ENCODE measurements around the gene ZFHX2.
"Not testable (repeated sequence)": the region's sequence is repeated elsewhere in the genome, so short reads cannot be mapped to it uniquely, and the experiment has no call there.

The ZFHX2 gene

DNA sequence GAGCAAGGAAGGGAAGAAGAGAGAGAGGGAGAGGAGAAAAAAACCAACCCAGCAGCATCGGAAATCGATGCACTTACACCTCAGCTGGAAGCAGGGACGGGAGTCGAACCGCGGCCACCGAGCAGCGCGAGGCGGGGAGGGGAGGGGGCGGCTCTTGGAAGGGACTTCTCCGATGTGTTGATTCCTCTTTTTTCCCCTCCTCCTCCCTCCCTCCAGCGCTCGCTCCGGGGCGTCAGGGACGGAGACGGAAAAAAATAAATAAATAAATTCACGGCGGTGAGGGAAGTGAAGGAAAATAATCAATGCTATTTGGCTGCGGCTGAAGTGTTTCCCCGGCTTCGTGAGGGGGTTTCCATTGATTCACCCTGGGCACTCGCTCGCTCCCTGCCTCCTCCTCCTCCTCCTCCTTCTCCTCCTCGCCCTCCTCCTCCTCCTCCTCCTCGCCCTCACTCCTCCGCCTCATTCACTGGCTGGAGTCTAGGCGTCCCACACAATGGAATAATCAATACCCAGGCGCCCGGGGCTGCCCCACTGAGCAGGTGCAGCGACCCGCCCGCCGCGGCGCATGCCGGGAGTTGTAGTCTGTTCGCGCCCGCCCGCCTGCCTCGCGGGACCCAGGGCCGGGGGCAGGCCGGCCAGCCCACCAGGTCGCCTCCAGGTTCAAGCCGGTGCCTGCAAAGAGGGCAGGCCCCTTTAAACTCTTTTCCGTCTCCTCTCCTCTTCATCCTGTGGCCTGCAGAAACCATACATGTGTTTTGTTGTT lies at the start of gene ZFHX2:
Gene ZFHX2 (minus strand): TSS at position 500 of the 763 bp plus-strand sequence. CDS start 16,440 bp downstream, outside the sequence.
- DNase-seq: peak; percentile 92

DNA sequence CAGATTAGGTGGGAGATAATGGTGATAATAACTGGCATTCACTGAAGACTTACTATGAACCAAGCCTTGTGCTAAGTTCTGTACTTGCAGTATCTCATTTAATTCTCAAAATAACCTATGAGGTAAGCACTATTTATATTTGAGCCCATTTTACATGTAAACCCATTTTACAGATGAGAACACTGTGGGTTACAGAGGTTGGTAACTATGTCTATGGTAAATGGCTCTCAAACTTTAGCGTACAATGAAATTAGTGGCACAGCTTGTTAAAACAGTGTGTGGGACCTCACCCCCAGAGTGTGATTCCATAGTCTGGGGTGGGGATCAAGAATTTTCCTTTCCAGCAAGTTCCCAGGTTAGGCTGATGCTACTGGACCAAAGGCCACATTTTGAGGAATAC lies 49.2 kb upstream of the ZFHX2 start:
- no peak for DNase-seq

DNA sequence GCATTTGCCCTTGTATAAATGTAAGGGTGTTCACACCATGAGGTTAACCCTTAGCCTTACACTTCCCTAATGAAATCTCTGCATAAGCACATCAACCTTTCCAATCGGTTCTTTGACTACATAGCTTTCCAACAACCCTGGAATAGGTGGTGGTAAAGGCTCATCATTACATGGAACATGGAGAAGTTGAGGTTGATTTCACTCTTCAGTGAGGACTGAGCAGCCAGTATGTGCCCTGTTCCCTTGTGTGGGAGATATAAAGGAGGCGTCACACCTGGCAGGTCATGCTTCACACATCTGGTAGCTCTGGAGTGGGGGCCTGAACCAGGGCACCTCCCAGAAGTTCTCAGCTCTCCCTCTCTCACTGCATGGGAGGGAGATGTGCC lies 48.8 kb upstream of the ZFHX2 start:
- DNase-seq: no peak

DNA sequence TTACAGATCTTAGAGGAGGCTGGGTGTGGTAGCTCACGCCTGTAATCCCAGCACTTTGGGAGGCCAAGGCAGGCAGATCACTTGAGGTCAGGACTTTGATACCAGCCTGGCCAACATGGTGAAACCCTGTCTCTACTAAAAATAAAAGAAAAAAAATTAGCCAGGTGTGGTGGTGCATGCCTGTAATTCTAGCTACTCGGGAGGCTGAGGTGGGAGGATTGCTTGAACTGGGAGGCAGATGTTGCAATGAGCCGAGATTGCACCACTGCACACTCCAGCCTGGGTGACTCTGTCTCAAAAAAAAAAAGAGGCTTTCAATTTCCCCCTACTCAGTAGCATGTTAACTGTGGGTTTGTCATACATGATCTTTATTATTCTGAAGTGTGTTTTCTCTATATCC lies 42.6 kb upstream of the ZFHX2 start:
- not testable (repeated sequence) for DNase-seq

DNA sequence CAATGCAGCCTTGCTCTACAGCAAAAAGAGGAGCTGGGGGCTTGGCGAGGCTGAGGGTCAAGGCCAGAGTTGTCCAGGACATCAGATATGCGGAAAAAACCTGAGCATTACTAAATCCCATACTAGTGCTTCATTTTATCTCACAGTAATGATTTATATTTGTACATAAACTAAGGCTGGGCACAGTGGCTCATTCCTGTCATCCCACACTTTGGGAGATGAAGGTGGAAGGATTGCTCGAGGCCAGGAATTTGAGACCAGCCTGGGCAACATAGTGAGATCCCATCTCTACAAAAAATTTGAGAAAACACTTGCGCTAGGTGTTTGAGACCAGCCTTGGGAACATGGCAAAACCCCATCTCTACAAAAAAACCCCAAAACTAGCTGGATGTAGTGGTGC lies 38.6 kb upstream of the ZFHX2 start:
- no peak for DNase-seq

DNA sequence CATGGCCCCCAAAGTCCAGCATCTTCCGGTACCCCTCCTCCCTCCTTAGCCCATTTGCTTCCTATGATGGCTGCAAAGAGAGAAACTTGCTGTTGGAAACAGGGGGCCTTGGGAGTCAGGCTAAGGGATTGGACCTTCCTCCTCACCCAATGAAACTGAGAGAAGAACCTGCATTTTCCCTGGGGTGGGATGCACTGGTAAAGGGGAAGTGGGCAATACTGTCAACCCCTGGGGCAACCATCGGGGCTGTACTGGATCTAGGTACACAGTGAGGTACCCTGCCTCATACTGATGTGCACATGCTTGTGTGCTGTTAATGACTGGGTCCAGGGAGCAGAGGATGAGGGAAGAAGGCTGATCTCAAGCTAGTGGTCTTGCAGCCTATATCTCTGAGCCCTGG lies 38.0 kb upstream of the ZFHX2 start:
- no peak for DNase-seq

DNA sequence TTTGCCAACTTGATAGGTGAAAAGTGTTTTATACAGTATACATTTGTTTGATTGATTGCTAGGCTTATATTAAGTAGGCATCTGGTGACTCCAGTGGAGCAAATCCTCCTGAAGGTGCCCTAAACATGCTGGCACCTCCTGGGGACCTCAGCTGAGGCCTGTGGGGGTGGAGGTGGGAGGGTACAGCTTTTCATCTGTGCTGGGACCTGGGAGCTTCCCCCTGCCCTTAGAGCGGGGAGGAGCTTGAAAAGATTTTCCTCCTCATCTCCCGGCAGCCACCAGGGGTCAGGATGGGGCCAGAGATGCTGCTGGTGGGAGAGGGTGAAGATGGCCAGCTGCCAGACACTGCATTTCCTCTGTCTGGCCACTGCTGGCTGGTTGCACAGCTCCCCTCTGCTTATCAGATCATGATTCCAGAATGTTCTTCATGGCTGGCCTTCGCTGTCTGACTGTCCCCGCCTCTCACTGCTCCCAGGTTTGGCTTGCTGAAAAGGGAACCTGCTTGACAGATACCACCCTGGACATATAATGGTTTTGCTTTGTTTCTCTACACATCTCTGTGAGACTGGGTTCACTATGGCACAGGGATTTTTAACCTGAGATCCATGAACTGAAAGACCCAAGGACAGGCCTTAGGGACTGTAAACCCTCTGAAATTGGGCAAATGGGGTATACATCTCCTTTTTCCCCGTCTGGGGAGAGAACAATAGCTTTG lies 37.5 kb upstream of the ZFHX2 start:
- DNase-seq: peak; percentile 87

DNA sequence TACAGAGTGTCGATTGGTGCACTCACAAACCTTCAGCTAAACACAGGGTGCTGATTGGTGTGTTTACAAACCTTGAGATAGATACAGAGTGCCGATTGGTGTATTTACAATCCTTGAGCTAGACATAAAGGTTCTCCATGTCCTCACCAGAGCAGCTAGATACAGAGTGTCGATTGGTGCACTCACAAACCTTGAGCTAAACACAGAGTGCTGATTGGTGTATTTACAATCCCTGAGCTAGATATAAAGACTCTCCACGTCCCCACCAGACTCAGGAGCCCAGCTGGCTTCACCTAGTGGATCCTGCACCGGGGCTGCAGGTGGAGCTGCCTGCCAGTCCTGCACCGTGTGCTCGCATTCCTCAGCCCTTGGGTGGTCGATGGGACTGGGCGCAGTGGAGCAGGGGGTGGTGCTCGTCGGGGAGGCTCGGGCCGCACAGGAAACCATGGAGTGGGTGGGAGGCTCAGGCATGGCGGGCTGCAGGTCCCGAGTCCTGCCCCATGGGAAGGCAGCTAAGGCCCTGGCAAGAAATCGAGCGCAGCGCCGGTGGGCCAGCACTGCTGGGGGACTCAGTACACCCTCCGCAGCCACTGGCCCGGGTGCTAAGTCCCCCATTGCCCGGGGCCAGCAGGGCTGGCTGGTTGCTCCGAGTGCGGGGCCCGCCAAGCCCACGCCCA lies 33.1 kb upstream of the ZFHX2 start:
- not testable (repeated sequence) for DNase-seq

DNA sequence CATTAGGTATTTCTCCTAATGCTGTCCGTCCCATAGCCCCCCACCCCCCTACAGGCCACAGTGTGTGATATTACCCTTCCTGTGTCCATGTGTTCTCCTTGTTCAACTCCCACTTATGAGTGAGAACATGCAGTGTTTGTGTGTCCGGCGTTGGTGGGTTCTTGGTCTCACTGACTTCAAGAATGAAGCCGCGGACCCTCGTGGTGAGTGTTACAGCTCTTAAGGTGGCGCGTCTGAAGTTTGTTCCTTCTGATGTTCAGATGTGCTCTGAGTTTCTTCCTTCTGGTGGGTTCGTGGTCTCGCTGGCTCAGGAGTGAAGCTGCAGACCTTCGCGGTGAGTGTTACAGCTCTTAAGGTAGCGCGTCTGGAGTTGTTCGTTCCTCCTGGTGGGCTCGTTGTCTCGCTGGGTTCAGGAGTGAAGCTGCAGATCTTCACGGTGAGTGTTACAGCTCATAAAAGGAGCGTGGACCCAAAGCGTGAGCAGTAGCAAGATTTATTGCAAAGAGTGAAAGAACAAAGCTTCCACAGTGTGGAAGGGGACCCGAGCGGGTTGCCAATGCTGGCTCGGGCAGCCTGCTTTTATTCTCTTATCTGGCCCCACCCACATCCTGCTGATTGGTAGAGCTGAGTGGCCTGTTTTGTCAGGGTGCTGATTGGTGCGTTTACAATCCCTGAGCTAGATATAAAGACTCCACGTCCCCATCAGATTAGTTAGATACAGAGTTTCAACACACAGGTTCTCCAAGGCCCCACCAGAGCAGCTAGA lies 32.4 kb upstream of the ZFHX2 start:
- DNase-seq: not testable (repeated sequence)

DNA sequence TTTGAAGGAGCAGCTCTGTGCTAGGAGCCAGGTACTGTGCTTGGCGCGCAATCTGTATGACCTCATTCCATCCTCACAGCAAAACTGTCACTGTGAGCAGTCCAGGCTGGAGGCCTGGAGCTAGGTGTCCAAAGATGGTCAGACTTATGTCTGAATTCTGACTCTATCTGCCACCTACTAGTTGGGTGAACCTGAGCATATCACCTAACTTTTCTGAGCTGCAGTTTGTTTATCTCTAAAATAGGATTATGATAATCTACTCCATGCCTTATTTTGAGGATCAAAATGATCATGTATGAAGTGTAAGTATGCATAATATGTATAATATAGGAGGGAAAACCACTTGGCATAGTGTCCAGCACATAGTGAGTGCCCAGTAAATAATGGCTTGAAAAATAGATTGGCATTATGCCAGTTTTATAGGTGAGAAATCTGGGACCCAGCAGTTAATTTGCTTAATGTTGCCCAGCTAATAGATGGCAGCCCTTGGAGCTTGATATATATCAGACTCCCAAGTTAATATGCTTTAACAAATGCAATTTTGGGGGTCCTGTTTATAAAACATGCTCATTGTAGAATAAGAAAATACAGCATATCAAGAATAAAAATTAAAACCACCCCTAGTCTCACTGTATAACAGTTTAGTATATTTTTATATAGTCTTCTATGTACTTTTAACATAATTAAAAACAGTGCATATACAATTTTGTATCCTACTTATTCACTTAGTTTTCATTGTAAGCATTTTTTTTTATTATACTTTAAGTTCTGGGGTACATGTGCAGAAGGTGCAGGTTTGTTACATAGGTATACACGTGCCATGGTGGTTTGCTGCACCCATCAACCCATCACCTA lies 31.6 kb upstream of the ZFHX2 start:
- no peak for DNase-seq

DNA sequence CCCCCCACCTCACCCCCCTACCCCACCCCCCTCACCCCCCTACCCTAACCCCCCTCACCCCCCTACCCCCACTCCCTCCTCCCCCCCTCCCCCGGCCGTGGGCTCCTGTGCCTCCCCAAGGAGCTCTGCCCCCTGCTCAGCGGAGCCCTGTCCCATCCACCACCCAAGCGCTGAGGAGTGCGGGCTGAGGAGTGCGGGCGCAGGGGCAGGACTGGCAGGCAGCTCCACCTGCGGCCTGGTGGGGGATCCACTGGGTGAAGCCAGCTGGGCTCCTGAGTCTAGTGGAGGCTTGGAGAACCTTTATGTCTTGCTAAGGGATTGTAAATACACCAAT lies 29.4 kb upstream of the ZFHX2 start:
- DNase-seq: no peak

DNA sequence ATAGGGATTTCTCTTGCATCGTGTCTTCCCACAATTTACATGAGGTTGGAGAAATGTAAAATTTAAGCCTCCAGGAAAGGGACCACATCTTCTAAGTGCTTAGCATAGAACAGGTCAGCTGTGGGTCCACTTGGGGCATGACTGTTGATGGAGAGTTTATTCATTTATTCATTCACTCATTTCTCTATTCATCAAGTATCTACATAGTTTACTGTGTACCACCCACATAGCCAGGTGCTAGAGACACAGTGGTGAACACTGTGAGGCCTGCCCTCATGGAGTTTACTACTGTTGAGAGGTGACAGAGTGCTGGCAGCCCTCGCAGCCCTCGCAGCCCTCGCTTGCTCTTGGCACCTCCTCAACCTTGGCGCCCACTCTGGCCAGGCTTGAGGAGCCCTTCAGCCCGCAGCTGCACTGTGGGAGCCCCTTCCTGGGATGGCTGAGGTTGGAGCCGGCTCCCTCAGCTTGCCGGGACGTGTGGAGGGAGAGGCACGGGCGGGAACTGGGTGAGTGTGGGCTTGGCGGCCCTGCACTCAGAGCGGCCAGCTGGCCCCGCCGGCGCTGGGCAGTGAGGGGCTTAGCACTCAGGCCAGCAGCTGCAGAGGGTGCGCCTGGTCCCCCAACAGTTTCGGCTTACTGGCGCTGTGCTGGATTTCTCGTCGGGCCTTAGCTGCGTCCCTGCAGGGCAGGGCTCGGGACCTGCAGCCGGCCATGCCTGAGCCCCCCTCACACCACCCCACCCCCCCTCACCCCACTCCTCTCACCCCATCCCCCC lies 28.8 kb upstream of the ZFHX2 start:
- no peak for DNase-seq

DNA sequence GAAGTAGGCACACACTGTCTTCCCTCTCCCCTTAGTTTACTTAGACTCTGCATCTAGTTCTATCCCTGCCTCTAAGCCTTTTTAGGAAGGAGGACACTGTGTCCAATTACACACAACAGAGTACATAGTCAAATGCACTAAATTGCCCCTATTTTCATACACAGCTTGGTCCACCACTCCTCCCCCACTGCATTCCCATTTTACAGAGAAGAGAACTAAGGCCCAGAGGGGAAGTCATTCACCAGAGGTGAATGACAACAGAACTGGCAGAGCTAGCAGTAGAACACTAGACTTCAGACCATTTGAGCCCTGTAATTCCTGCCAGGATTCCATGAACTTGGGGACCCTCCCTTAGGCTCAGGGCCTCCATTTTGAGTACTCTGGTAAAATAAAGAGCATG lies 28.2 kb upstream of the ZFHX2 start:
- no peak for DNase-seq

DNA sequence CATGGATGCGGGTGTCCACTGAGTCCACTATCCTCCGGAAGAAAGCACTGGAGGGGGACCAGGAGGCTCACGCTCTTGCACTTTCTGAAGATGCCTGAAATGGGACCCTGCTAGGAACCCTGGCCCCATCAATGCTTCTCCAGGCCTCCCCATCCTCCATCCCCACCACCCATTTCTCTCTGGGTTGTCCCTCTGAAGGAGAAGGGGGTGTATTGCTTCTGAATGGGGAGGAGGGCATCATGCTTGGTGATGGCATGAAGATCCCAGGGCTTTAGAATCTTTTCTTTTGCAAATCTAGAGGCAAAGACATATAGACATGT lies 27.7 kb upstream of the ZFHX2 start:
- no peak for DNase-seq

DNA sequence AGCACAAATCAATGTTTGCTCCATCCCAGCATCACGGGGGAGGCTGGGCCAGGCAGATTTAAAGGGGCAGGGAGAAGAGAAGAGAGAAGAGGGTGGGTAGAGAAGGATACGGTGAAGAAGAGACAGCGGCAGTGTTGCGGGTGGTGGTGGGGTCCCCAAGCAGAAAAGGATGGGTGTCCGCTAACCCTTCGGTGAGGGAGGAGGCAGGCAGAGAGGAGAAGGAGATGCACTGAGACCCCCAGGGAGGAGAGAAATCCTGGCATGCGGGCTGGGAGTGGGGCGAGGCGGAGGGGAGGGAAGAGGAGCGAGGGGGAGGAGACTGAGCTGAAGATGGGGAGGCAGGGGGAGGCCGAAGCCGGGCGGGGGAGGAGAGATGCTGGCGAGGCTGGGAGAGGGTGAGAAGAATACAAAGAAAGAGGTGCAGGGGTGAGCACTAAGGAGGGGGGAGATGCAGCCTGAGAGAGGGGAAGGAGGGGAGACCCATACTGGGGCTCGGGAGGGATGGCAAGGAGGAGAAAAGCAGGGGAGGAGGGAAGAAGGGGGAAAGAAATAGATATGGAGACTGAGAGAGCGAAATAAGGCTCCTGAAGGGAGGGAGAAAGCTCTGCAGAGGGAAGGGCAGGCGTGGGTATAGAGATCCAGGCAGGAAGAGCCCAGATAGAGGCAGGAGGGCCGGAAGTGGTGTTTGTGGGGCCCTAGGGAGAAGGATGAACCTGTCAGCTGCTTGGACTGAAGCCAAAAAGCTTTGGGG lies 27.2 kb upstream of the ZFHX2 start, which contains the start of gene JPH4:
Gene JPH4 (minus strand): TSS at position 231 of the 751 bp plus-strand sequence. CDS start 1,337 bp downstream, outside the sequence.
- no peak for DNase-seq

DNA sequence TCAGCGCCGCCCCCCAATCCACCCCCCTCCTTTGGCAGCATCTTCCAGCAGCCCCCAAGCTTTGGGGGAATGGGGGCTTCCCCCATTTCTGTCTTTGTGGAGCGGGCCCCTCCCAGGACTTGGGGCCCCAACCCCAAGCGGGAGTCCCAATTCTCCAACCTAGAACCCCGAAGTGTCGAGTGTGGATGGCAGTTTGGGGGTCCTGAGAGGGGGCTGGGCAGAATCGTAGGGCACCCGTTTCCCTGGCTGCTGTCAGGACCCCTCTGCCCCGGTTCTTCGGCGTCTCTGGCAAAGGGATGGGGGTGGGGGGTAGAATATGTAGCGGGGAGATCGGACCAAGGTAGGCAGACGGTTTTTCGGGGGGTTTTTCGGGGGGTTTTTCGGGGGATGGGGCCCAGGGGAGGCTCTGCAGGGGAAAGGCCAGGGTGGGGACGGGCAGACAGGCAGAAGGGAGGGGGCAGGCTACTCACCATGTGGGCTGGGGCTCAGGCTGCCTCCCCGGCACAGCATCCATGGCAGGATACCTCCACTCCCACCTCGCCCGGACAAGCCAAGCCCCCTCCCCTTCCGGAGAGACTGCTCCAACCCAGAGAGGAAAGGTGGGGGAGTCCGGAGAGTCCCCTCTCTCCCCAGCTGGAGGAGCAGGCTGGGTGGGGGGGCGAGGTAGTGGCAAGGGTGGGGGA lies 26.3 kb upstream of the ZFHX2 start:
- no peak for DNase-seq

DNA sequence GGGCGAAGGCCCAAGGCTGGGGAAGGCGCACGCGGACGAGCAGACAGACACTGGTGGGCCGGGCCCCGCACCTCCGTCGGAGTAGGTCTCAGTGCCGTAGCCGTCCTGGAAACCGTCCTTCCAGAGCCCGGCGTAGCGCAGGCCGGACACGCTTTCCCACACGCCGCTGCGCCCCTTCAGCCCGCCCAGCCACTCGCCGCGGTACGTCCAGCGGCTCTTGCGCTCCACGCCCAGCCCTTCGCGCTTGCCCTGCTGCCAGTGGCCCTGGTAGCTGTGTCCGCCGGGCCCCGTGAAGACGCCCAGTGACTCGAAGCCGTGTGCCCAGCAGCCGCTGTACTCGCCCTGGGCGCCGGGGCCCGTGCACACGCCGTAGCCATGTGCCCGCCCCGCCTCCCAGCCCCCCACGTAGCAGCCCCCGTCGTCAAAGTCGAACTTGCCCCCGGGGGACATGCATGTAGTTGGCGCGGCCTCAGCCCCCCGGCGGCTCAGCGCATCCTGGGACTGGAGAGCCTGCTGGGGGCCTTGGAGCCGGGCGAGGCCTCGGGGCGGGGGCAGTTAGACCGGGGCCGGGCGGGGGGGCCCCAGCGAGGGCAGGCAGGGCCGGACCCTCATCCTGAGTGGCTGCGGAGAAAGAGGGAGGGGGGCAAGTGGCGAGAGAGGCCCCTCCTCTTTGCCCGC lies 25.6 kb upstream of the ZFHX2 start:
- no peak for DNase-seq

DNA sequence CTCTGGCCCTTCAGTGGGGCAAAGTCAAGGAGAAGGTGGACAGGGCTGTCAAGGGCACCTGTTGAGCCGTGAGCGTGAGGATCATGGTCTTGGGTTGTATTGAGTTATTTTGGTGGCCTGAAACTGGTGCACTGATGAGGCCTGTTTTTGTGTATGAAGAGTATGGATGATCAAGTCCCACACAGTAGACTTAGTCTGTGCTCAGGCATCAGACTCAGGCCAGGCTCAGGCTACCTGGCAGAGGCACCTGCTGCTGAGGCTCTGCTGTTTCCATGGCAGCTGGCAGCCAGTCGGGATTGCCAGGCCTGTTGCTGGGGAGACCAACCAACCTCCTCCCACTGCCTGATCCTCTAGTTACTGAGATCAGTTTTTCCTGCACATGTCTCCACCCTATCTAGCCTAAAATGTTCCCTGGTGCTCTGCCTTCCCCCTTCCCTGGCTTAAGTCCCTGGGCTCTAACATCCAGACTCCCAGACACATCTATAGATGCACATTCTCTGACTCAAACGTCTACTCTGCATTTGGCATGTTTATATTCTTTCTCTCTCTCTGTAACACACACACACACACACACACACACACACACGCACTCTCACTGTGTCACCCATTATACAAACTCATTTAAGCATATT lies 21.9 kb upstream of the ZFHX2 start:
- DNase-seq: no peak

DNA sequence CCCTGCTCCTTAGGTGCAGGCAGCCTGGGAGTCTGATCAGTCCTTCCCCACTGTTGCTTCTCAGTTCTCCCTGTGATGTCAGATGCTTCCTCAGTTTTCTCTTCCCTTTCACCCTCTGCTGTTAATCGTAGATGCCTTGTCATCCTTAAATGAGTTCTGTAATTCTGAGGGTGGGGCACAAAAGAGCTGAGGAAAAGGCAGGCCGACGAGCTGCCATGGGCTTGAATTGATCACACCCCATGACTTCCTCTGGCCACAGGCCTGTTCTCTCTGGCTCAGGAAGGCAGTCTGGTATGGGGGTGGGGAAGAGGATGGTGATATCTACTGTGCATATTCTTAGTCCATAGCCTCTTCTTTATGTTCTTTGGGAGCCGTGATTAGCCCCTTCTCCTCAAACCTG lies 21.3 kb upstream of the ZFHX2 start:
- no peak for DNase-seq

Data from stimulated activated CD4-positive, alpha-beta T cell treated with anti-CD3 and anti-CD28 coated beads, Interleukin-15, amount 100 ng/mL, for 24 hours (primary cell).